Astrocyte (in vitro differentiated cells and primary cell): ENCODE data around the gene SHFL.

ENCODE experiments used
- EZH2 ChIP-seq: IDR thresholded peaks from 2 replicates; pipeline ENCODE4 v1.6.1; 2012; ENCODE audit warnings: mild to moderate bottlenecking, low read length, inconsistent platforms; ENCODE audit not compliant: insufficient read depth
- TF ChIP-seq, protein P1 (sequence below): IDR thresholded peaks from 2 replicates; pipeline ENCODE4 v1.5.1; 2011; ENCODE audit warnings: low read depth, mild to moderate bottlenecking, inconsistent platforms, low read length, moderate library complexity; ENCODE audit not compliant: insufficient read depth

DNA sequence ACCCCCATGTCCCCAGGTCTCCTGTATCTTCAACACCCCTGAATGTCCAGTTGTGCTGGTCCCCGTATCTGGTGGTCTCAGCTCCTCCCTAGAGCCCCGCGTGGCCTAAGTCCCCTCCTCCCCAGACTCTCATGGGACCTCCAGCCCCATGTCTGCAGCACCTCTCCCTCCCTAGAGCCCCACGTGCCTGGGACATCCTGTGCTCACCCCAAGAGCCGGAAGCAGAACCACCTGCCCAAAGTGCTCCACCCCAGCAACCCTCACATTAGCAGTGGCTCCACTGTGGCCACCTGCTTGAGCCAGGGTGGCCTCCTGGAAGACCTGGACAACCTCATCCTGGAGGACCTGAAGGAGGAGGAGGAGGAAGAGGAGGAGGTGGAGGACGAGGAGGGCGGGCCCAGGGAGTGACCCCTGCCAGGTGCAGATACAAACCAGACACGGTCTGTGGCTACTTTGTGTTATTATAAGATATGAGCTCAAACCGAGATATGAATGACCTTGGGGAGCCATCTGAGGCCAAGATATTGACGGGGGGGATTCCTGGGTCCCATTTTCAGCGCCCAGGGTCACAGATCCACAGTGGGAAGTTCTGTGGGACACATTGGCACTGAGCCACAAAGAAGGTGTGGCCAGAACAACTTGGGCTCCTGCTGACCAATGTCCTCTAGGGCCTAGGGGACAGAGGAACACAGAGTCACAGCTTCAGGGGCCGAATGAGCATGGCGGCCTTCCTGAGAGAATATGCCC lies 6.0 kb downstream of the SHFL start:
- TF ChIP-seq, protein P1, sequence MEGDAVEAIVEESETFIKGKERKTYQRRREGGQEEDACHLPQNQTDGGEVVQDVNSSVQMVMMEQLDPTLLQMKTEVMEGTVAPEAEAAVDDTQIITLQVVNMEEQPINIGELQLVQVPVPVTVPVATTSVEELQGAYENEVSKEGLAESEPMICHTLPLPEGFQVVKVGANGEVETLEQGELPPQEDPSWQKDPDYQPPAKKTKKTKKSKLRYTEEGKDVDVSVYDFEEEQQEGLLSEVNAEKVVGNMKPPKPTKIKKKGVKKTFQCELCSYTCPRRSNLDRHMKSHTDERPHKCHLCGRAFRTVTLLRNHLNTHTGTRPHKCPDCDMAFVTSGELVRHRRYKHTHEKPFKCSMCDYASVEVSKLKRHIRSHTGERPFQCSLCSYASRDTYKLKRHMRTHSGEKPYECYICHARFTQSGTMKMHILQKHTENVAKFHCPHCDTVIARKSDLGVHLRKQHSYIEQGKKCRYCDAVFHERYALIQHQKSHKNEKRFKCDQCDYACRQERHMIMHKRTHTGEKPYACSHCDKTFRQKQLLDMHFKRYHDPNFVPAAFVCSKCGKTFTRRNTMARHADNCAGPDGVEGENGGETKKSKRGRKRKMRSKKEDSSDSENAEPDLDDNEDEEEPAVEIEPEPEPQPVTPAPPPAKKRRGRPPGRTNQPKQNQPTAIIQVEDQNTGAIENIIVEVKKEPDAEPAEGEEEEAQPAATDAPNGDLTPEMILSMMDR: no peak
- no peak for TF ChIP-seq EZH2
